Stromal cell of bone marrow (primary cell): ENCODE data around the gene GIT2.
A peak's percentile ranks its signal among the peaks of the same experiment; 100 is the strongest.
"Not testable (repeated sequence)": the region's sequence is repeated elsewhere in the genome, so short reads cannot be mapped to it uniquely, and the experiment has no call there.

Experiments
- DNase-seq: peaks from one replicate; pipeline ENCODE4 v3.0.0-alpha.2; 2012; ENCODE audit warnings: low read depth

GIT2 gene

GRCh38 chr12:109919456-109919855 lies 76.7 kb downstream of the GIT2 start:
- no peak for DNase-seq

- no peak for DNase-seq
These were observed 80.1 kb downstream of the GIT2 start for GRCh38 chr12:109916045-109916444.

GRCh38 chr12:109915171-109916040 lies 80.8 kb downstream of the GIT2 start:
- DNase-seq = no peak

GRCh38 chr12:109914461-109914860 lies 81.7 kb downstream of the GIT2 start:
- no peak for DNase-seq

- DNase-seq = no peak
These were observed 83.3 kb downstream of the GIT2 start for GRCh38 chr12:109912855-109913321.

- no peak for DNase-seq
These were observed 85.2 kb downstream of the GIT2 start for GRCh38 chr12:109910969-109911348.

- no peak for DNase-seq
These were observed 85.8 kb downstream of the GIT2 start for GRCh38 chr12:109910254-109910968.

GRCh38 chr12:109905301-109905700 lies 90.9 kb downstream of the GIT2 start:
- DNase-seq = no peak

- DNase-seq = no peak
These were observed 93.2 kb downstream of the GIT2 start for GRCh38 chr12:109902891-109903418.

- no peak for DNase-seq
These were observed 95.2 kb downstream of the GIT2 start for GRCh38 chr12:109900752-109901580.

GRCh38 chr12:109899783-109900751 lies 96.1 kb downstream of the GIT2 start, which contains the start of gene TCHP:
TSS of gene TCHP (plus strand) at chr12:109900274. CDS start at chr12:109903027, 2,753 bp downstream.
- DNase-seq = peak; percentile 83

GRCh38 chr12:109899345-109899744 lies 96.8 kb downstream of the GIT2 start:
- not testable (repeated sequence) for DNase-seq

- no peak for DNase-seq
These were observed 99.1 kb downstream of the GIT2 start for GRCh38 chr12:109897029-109897428.

- no peak for DNase-seq
These were observed 100.0 kb downstream of the GIT2 start for GRCh38 chr12:109896188-109896587.

- DNase-seq = no peak
These were observed 101.2 kb downstream of the GIT2 start for GRCh38 chr12:109894939-109895338.

GRCh38 chr12:109893261-109893995 lies 102.7 kb downstream of the GIT2 start:
- DNase-seq = no peak

GRCh38 chr12:109892748-109893147 lies 103.4 kb downstream of the GIT2 start:
- DNase-seq = no peak

GRCh38 chr12:109892165-109892715 lies 103.9 kb downstream of the GIT2 start:
- no peak for DNase-seq

GRCh38 chr12:109891731-109892130 lies 104.4 kb downstream of the GIT2 start:
- not testable (repeated sequence) for DNase-seq
